Retinal pigment epithelial cell (primary cell): ENCODE measurements around the gene GASK1A.

Experiments used
- DNase-seq: peaks from one replicate; pipeline ENCODE4 v3.0.0-alpha.2; 2010; ENCODE audit warnings: low read depth
- H3K4me3 ChIP-seq: 2 replicates; pipeline ENCODE4 v1.5.1; 2011; ENCODE audit warnings: mild to moderate bottlenecking, low read length, control low read depth, moderate library complexity
- CTCF ChIP-seq: conservative IDR thresholded peaks from 2 replicates; pipeline ENCODE4 v1.5.1; 2011; ENCODE audit warnings: low read depth, low read length, control low read depth, inconsistent platforms

The GASK1A gene

GRCh38 chr3:43075904-43076661 lies 97.0 kb downstream of the GASK1A start:
- TF ChIP-seq CTCF, result no peak

GRCh38 chr3:43076857-43077256 lies 97.7 kb downstream of the GASK1A start:
- H3K4me3 ChIP-seq, result no peak overlapping the region
- DNase-seq, result no peak
- TF ChIP-seq CTCF, result no peak

More at GRCh38 chr3:43075904-43076661, 97.0 kb downstream of the GASK1A start:
- no peak overlapping the region for H3K4me3 ChIP-seq
- no peak for DNase-seq

- DNase-seq, result no peak
- no peak for TF ChIP-seq CTCF
- no peak overlapping the region for H3K4me3 ChIP-seq
These were observed 98.2 kb downstream of the GASK1A start for GRCh38 chr3:43077261-43077660.

GRCh38 chr3:43077707-43078106 lies 98.6 kb downstream of the GASK1A start:
- DNase-seq, result no peak
- no peak for TF ChIP-seq CTCF
- H3K4me3 ChIP-seq, result no peak overlapping the region

- no peak overlapping the region for H3K4me3 ChIP-seq
These were observed 100.6 kb downstream of the GASK1A start for GRCh38 chr3:43079536-43080332.

GRCh38 chr3:43080726-43081568 lies 101.8 kb downstream of the GASK1A start:
- DNase-seq, result no peak
- no peak overlapping the region for H3K4me3 ChIP-seq
- TF ChIP-seq CTCF, result no peak

More at GRCh38 chr3:43079536-43080332, 100.6 kb downstream of the GASK1A start:
- DNase-seq, result no peak
- TF ChIP-seq CTCF, result no peak
